Astrocyte of the hippocampus (primary cell): Measurements from ENCODE around the gene FXR2.
"Not testable (repeated sequence)": the region's sequence is repeated elsewhere in the genome, so short reads cannot be mapped to it uniquely, and the experiment has no call there.

Experiments used
- DNase-seq: peaks from one replicate; pipeline ENCODE4 v3.0.0; 2011; ENCODE audit warnings: low read depth, low spot score

FXR2 gene

GRCh38 chr17:7614425-7615264 lies at the start of gene FXR2:
TSS of gene FXR2 (minus strand) at chr17:7614897. CDS start at chr17:7614532, 365 bp downstream.
- peak; percentile 100 for DNase-seq

- DNase-seq: peak; percentile 77
Measured at GRCh38 chr17:7656958-7657609, 42.4 kb upstream of the FXR2 start.

DNA sequence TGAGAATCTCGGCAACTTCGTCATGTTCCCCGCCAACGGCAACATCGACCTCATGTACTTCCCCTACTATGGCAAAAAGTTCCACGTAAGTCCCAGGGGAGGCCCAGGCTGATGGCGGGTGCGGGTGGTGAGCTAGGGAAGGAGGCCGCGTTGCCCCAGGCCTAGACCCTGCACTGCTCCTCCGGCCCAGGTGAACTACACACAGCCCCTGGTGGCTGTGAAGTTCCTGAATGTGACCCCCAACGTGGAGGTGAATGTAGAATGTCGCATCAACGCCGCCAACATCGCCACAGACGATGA lies 40.8 kb upstream of the FXR2 start:
- no peak for DNase-seq

GRCh38 chr17:7654832-7655540 lies 40.3 kb upstream of the FXR2 start:
- DNase-seq: peak; percentile 37

DNA sequence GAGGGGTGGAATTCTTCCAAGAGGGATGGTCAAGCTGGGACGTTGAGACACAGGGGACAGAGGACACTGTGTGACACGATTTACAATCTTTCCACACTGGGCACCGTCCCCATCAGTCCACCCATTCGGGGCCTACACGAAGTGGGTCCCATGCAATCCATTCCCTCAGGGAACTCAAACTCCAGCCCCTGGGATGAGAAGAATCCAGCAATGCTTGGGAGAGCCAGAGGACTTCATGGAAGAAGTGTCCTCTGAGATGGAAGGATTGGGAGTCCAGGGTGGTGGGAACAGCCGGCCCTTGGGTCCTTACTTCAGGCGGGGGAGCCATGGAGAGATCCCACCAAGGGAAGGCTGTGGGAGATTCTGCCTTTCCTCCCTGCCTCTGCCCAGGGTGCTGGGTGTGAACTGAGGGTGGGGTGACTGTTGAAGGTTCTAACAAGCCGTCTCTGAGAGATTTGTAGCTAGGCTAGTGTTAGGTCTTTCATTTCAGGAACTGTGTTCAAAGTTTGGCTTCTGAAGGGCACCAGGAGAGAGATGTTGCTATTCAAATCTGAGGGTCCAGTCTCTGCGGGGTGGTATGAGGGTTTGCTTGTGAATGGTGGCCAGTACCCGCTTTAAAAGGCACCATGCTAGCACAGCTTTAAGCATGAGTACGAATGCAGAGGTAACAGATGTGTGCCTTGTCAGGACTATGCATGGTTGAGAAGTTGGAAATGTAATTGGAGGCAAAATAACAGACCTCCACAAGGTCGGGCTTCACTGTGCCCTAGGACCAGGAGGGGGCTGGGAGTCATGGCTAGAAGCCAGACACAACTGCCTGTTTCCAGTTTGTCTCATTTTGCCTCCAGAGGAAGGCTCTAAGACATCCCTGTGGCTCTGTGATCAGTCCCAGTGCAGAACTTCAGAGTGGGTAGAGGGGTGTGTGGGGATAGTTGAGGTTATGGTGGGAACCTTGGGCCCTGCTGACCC lies 38.0 kb upstream of the FXR2 start:
- no peak for DNase-seq

DNA sequence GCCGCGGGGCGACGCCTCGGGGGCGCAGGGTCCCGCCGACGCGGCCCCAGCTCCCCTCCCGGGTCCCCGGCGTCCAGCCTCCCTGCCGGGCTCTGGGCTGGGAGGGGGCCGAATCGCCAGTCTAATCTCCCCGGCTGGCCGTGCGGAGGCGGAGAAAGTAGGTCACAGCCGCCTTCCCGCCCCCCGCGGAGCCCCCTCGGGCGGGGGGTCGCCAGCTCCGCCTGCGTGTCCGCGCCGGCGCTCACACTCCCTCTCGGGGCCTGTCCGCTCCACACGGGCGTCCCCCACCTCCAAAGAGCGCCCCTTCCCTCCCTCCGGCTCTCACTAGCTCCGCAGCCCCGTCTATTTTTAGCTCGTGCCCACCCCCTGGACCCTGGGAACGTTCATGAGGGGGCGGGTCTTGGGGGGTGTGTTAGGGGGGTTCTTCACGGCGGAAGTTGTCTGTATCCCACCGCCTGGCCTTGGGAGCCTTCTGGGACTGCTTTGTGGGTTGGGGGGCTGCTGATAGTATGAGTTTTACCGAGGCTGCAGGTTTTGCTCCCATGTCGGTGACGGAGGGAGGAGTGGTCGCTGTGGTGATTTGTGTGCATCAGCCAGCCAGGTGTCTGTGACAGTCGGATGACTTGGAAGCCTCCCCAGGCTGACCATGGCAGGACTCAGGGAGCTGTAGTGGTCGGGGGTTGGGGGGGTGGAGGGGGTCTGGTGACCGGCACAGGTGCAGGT lies 37.1 kb upstream of the FXR2 start:
- DNase-seq: peak; percentile 25

DNA sequence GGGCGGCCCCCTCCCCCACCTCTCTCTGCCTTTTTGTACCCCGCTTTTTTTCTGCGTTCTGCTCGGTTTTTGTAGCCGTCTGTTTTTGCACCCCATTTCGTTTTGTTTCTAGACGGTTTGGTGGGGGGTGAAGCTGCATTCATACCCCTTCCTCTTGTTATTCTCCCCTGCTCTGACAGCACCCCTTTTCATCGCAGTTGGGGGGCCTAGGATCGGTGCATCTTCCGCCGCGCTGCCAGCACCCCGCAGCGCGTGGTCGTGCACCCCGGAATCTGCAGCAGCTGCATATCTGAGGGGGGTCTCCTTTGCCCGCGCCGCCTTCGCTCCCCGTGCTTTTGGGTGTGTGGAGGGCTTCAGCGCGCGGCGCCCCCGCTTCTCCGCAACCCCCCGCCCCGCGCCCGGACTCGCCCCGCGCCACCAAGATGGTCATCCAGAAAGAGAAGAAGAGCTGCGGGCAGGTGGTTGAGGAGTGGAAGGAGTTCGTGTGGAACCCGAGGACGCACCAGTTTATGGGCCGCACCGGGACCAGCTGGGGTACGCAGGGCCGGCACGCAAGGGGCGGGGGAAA lies 36.5 kb upstream of the FXR2 start:
- no peak for DNase-seq

GRCh38 chr17:7650509-7651096 lies 35.9 kb upstream of the FXR2 start, which contains the start of gene ATP1B2:
TSS of gene ATP1B2 (plus strand) at chr17:7650926. CDS start at chr17:7651519, 593 bp downstream.
- DNase-seq: peak; percentile 60

DNA sequence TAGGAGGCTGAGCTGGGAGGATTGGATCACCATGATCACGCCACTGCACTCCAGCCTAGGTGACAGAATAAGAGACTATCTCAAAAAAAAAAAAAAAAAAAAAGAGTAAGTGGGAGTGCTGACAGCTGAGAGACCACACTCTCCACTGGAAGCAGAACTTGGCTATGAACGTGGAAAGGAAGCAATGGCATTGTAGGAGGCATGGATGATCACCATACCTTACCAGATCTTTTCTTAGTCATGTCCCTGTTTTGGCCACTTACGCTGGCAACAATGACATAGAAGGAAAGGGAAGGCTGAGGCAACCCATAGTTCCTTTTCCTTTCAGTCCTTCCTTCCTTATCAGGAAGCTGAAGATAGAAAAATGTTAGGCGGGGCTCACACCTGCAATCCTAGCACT lies 32.3 kb upstream of the FXR2 start:
- no peak for DNase-seq

GRCh38 chr17:7646457-7646856 lies 31.8 kb upstream of the FXR2 start:
- DNase-seq: no peak

- no peak for DNase-seq
Measured at GRCh38 chr17:7644775-7645174, 30.1 kb upstream of the FXR2 start.

DNA sequence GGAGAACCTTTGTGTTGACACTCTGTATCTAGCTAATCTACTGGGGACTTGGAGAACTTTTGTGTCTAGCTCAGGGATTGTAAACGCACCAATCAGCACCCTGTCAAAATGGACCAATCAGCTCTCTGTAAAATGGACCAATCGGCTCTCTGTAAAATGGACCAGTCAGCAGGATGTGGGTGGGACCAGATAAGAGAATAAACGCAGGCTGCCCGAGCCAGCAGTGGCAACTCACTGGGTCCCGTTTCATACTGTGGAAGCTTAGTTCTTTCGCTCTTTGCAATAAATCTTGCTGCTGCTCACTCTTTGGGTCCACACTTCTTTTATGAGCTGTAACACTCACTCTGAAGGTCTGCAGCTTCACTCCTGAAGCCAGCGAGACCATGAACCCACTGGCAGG lies 26.9 kb upstream of the FXR2 start:
- not testable (repeated sequence) for DNase-seq

DNA sequence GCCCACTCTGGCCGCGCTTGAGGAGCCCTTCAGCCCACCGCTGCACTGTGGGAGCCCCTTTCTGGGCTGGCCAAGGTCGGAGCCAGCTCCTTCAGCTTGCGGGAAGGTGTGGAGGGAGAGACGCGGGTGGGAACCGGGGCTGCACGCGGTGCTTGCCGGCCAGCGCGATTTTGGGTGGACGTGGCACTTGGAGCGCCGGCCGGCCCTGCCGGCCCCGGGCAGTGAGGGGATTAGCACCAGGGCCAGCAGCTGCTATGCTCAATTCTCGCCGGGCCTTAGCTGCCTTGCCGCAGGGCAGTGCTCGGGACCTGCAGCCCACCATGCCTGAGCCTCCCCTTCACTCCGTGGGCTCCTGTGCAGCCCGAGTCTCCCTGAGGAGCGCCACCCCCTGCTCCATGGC lies 26.1 kb upstream of the FXR2 start:
- no peak for DNase-seq

DNA sequence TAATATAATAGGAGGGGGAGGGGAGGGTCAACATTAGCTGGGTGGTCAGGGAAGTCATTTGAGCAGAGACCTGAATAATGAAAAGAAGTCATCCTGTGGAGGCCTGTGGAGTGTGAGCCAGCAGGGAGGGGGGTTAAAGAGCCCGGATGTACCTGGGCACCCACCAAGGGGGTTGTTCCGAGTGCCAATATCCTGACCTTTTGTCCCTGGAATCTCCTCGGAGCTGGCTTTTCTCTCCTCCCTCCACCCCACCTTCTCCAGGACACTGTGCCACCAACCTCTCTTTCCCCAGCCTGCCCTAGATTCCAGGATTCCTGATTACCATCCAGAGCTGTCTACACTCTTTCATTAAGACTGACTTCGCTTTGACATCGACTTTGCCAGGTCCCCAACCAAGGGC lies 21.5 kb upstream of the FXR2 start:
- DNase-seq: no peak

DNA sequence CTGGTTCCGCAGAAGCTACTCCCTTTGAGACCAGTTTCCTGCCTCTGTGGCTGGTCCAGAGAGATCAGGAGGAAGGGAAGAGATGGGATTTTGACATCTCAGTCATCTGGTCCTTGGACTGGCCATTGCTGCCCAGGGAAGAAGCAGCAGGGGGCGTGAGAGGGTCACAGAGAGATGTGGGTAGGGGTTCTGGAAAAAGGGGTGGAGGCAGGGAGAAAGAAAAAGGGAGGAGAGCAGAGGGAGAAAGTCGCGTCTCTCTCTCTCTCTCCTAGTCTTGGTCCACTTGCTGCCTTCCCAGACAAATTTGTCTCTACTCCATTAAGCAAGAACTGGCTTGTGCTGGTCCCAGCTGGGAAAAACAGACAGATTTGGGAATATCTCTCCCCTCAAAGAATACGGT lies 19.7 kb upstream of the FXR2 start:
- DNase-seq: peak; percentile 81

DNA sequence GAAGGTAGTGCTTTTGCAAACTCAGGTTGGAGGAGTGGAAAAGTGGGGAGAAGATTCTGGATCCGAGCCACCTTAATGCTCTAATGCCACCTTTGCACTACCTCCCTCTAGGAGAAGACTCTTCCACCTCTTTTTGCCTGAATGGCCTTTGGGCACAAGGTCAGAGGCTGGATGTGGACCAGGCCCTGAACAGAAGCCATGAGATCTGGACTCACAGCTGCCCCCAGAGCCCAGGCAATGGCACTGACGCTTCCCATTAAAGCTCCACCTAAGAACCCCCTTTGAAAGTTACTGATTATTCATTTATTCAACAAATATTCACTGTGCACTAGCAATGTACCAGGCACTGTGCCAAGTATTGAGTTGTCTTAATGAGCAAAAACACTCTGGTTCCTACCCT lies 18.4 kb upstream of the FXR2 start:
- DNase-seq: no peak

DNA sequence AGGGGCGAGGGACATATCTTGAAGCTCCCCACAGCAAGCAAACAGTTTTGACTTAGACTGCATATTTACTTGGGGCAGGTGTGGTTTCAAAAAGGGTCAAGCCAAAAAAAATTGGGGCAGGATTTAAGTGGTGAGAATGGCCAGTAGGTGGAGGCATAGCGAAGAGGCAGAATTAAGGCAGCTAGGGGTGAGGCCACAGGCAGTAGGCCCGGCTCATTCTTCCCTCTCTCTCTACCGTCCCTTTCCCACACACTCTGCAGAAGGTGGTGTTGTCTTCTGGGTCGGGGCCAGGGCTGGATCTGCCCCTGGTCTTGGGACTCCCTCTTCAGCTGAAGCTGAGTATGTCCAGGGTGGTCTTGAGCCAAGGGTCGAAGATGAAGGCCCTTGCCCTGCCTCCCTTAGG lies 17.8 kb upstream of the FXR2 start:
- DNase-seq: peak; percentile 61

- DNase-seq: no peak
Measured at GRCh38 chr17:7631398-7632380, 17.0 kb upstream of the FXR2 start.
